Endothelial cell of umbilical vein (primary cell): ENCODE measurements around the gene PANX2. TPM values are rescaled to one million over a fixed set of nuclear protein-coding genes. Genes with fewer than 3 reads are reported as not detected.

ENCODE experiments used
- BruUV-seq: library from RNA; stranded (reverse); fragments of 400-500 nt; replicated peaks from 2 replicates; lab custom pipeline; 2021; lab: Mats Ljungman, UMichigan
- CTCF ChIA-PET: fragments of 300-600, 350-600 bp; sonication (Branson Sonifier 250); formaldehyde crosslinking; loops from one replicate; lab custom pipeline; 2021; ENCODE audit warnings: antibody characterized with exemption, inconsistent platforms; lab: Charles Lee
- POLR2A ChIA-PET: fragments of 300-600, 350-600 bp; sonication (Branson Sonifier 250); formaldehyde crosslinking; loops from one replicate; lab custom pipeline; 2021; ENCODE audit warnings: antibody characterized with exemption, inconsistent platforms; lab: Charles Lee
- DNase-seq: peaks from one replicate; pipeline ENCODE4 v3.0.0-alpha.2; 2011; ENCODE audit warnings: low read depth, low spot score
- FAIRE-seq: peaks from 2 replicates; lab custom pipeline; 2011; peaks lifted over from hg19 to GRCh38; lab: Jason Lieb, UNC
- H2AFZ ChIP-seq: 2 replicates; pipeline ENCODE4 v1.6.0; 2012; ENCODE audit warnings: low read depth, low read length, control low read depth, inconsistent platforms
- H3K27ac ChIP-seq: 2 replicates; pipeline ENCODE4 v1.5.1; 2011; ENCODE audit warnings: low read depth, mild to moderate bottlenecking, control low read depth, low read length, moderate library complexity; ENCODE audit not compliant: insufficient read depth
- H3K27me3 ChIP-seq, 2 experiments: 2 replicates each; pipeline versions ENCODE4 v1.6.0 to v1.6.1; 2011; ENCODE audit warnings: low read length in 2 of 2, mixed read lengths in 1 of 2; ENCODE audit not compliant: control insufficient read depth in 2 of 2, insufficient read depth in 2 of 2
- H3K36me3 ChIP-seq, 2 experiments: 2 replicates in 1 of 2; 3 replicates in 1 of 2; pipeline ENCODE4 v1.5.1; 2011; ENCODE audit warnings: low read length in 2 of 2, mild to moderate bottlenecking in 1 of 2, moderate library complexity in 1 of 2; ENCODE audit not compliant: control insufficient read depth in 2 of 2, insufficient read depth in 2 of 2; ENCODE audit errors: extremely low read depth in 1 of 2
- H3K4me1 ChIP-seq: 3 replicates; pipeline ENCODE4 v1.5.1; 2011; ENCODE audit warnings: mild to moderate bottlenecking, low read length; ENCODE audit not compliant: control insufficient read depth, insufficient read depth; ENCODE audit errors: extremely low read depth
- H3K4me2 ChIP-seq: 2 replicates; pipeline ENCODE4 v1.6.1; 2011; ENCODE audit warnings: low read length, control low read depth, mixed read lengths; ENCODE audit not compliant: insufficient read depth
- H3K4me3 ChIP-seq, 3 experiments: fragments of 200-600 bp in 1 of 3; sonication (generic), shearing (Covaris generic) in 1 of 3; replicated peaks in 1 of 3; 2 replicates each; pipeline ENCODE4 v1.5.1; 2011 to 2016; ENCODE audit warnings: control low read depth in 3 of 3, low read length in 3 of 3, mild to moderate bottlenecking in 2 of 3, inconsistent platforms in 1 of 3, low read depth in 1 of 3, moderate library complexity in 1 of 3; ENCODE audit not compliant: insufficient read depth in 1 of 3
- H3K79me2 ChIP-seq: 2 replicates; pipeline ENCODE4 v1.6.0; 2012; ENCODE audit warnings: low read length, inconsistent platforms; ENCODE audit not compliant: control insufficient read depth, insufficient read depth
- H3K9ac ChIP-seq: replicated peaks from 2 replicates; pipeline ENCODE3; 2011; ENCODE audit warnings: low read length, control low read depth; ENCODE audit not compliant: insufficient read depth; ENCODE audit errors: extremely low read depth
- H3K9me1 ChIP-seq: replicated peaks from 3 replicates; pipeline ENCODE4 v1.6.0; 2011; ENCODE audit warnings: mild to moderate bottlenecking, low read length; ENCODE audit not compliant: control insufficient read depth, insufficient read depth; ENCODE audit errors: extremely low read depth
- H3K9me3 ChIP-seq: replicated peaks from 2 replicates; pipeline ENCODE4 v1.5.1; 2012; ENCODE audit warnings: low read length, inconsistent platforms; ENCODE audit not compliant: control insufficient read depth, insufficient read depth
- H4K20me1 ChIP-seq: replicated peaks from 2 replicates; pipeline ENCODE3; 2011; ENCODE audit warnings: mild to moderate bottlenecking, low read length; ENCODE audit not compliant: control insufficient read depth, insufficient read depth; ENCODE audit errors: extremely low read depth
- CTCF ChIP-seq, 2 donors: IDR thresholded peaks; 1 replicate in 1 of 2; 2 replicates in 1 of 2; pipeline ENCODE4 v1.5.1; 2011; ENCODE audit warnings: low read length in 2 of 2, mild to moderate bottlenecking in 2 of 2, moderate library complexity in 2 of 2, control low read depth in 1 of 2, inconsistent platforms in 1 of 2, low read depth in 1 of 2; ENCODE audit not compliant: insufficient read depth in 1 of 2; ENCODE audit errors: extremely low read depth in 1 of 2
- EZH2 ChIP-seq: IDR thresholded peaks from 2 replicates; pipeline ENCODE4 v1.6.1; 2012; ENCODE audit warnings: borderline replicate concordance, low read depth, mild to moderate bottlenecking, moderate library complexity, low read length, inconsistent platforms; ENCODE audit not compliant: severe bottlenecking
- FOS ChIP-seq: IDR thresholded peaks from 2 replicates; pipeline ENCODE4 v1.6.1; 2011; ENCODE audit warnings: mild to moderate bottlenecking, low read length, moderate library complexity, borderline replicate concordance; ENCODE audit not compliant: insufficient read depth
- GATA2 ChIP-seq: IDR thresholded peaks from 2 replicates; pipeline ENCODE4 v1.7.0; 2011; ENCODE audit warnings: low read depth, mild to moderate bottlenecking, moderate library complexity, mixed read lengths, low read length; ENCODE audit not compliant: insufficient read length, insufficient read depth
- MYC ChIP-seq: IDR thresholded peaks from one replicate; pipeline ENCODE4 v1.6.1; 2011; ENCODE audit warnings: mild to moderate bottlenecking, low read depth, low read length
- POLR2A ChIP-seq: IDR thresholded peaks from 2 replicates; pipeline ENCODE4 v1.6.1; 2012; ENCODE audit warnings: low read depth, mild to moderate bottlenecking, control low read depth, low read length
- dilution Hi-C: fragments of 300-500 bp; cut with MboI; formaldehyde crosslinking; loops from one replicate; pipeline ENCODE4 v1.15.0; 2019; ENCODE audit warnings: low sequenced_read_pairs; ENCODE audit not compliant: extremely low pct_ligation_motif_present
- intact Hi-C: fragments of 100-400 bp; cut with micrococcal nuclease; formaldehyde crosslinking; loops from one replicate; pipeline ENCODE4 v1.10.0; 2022
- polyA plus RNA-seq, 4 experiments: library from polyadenylated mRNA; depleted of rRNA in 3 of 4; stranded (reverse) in 3 of 4; unstranded in 1 of 4; fragments of >200 nt; gene quantifications; 2 replicates each; pipeline versions ENCODE4 v1.2.1 to v1.2.3, GENCODE V29; 2011 to 2012; ENCODE audit warnings: missing spikeins in 1 of 4
- total RNA-seq: library from RNA; stranded (reverse); gene quantifications from 2 replicates; pipeline ENCODE4 v1.2.3, GENCODE V29; 2021

The PANX2 gene
- total and polyA plus RNA-seq, 2 donors (not counting 3 experiments of a cell fraction or from before 2014, with no cell fraction given), result 2.5 to 5.1 TPM

- no peak for DNase-seq
- Histone ChIP-seq H2AFZ (no peak overlapping the region), H4K20me1 (no peaks in the 10 kb centered on the region), H3K9me3 (no peaks in the 10 kb centered on the region), H3K79me2 (no peaks in the 10 kb centered on the region), H3K4me3 (no peak overlapping the region), H3K9ac (no peak overlapping the region), H3K36me3 (peaks cover 4 to 50% of the 10 kb centered on the region in 2 experiments), H3K4me1 (no peaks in the 10 kb centered on the region), H3K27me3 (no peaks in the 10 kb centered on the region), H3K27ac (no peak overlapping the region), H3K9me1 (no peaks in the 10 kb centered on the region), H3K4me2 (no peak overlapping the region)
- dilution Hi-C loops (no loop called here), intact Hi-C loops (no loop called here)
- no peak for FAIRE-seq
- CTCF ChIA-PET, result interaction anchor here (1.3 kb wide), 1 partner anchor 17 kb away, joined by 3 read pairs; no protein-coding TSS in a partner anchor
- TF ChIP-seq MYC, result no peak
- no TSS peak for BruUV-seq
- POLR2A ChIA-PET, result no interaction called here
Measured at GRCh38 chr22:50224071-50224470, 53.5 kb downstream of the PANX2 start.

GRCh38 chr22:50225200-50225969 is 54.9 kb downstream of the PANX2 start:
- H3K4me1 ChIP-seq, result no peaks in the 10 kb centered on the region
- no TSS peak for BruUV-seq
- H3K36me3 ChIP-seq, result peaks cover 3 to 47% of the 10 kb centered on the region in 2 experiments
- no peak overlapping the region for H2AFZ ChIP-seq
- H3K27ac ChIP-seq, result no peak overlapping the region
- no peaks in the 10 kb centered on the region for H4K20me1 ChIP-seq
- H3K9me1 ChIP-seq, result no peaks in the 10 kb centered on the region
- H3K4me2 ChIP-seq, result no peak overlapping the region
- FAIRE-seq, result no peak
- no peak for DNase-seq
- TF ChIP-seq MYC, result no peak
- TF ChIP-seq CTCF (IDR thresholded peaks at IDR 0.05; ENCODE audit: extremely low read depth in 1 of 2, insufficient read depth in 1 of 2, low read depth in 1 of 2, low read length in 2 of 2), result no peak
- TF ChIP-seq GATA2, result no peak
- TF ChIP-seq POLR2A, result no peak
- no peak for TF ChIP-seq FOS
- TF ChIP-seq EZH2, result no peak
- POLR2A ChIA-PET, result no interaction called here
- intact Hi-C loops (no loop called here), dilution Hi-C loops (no loop called here)
- no peaks in the 10 kb centered on the region for H3K9me3 ChIP-seq
- no peaks in the 10 kb centered on the region for H3K27me3 ChIP-seq
- H3K79me2 ChIP-seq, result no peaks in the 10 kb centered on the region
- no peak overlapping the region for H3K4me3 ChIP-seq
- CTCF ChIA-PET, result no interaction called here
- H3K9ac ChIP-seq, result no peak overlapping the region
